Kidney epithelial cell (primary cell): Measurements from ENCODE around the gene FPGT. TPM values are rescaled to one million over a fixed set of nuclear protein-coding genes. Genes with fewer than 3 reads are reported as not detected.
"Not testable (repeated sequence)": the region's sequence is repeated elsewhere in the genome, so short reads cannot be mapped to it uniquely, and the experiment has no call there.

Source experiments
- DNase-seq: peaks from one replicate; pipeline ENCODE4 v3.0.0-alpha.2; 2010; ENCODE audit warnings: low read depth
- H3K27me3 ChIP-seq: 2 replicates; pipeline ENCODE4 v1.6.0; 2011; ENCODE audit warnings: low read length; ENCODE audit not compliant: control insufficient read depth, insufficient read depth
- H3K36me3 ChIP-seq: 2 replicates; pipeline ENCODE4 v1.5.1; 2011; ENCODE audit warnings: low read length; ENCODE audit not compliant: control insufficient read depth, insufficient read depth
- H3K4me3 ChIP-seq: 2 replicates; pipeline ENCODE4 v1.5.1; 2011; ENCODE audit warnings: low read depth, mild to moderate bottlenecking, control low read depth, low read length
- total RNA-seq: library from RNA; depleted of rRNA; stranded (reverse); fragments of >200 nt; gene quantifications from 2 replicates; pipeline ENCODE4 v1.2.3, GENCODE V29; 2015
- TF ChIP-seq, protein P1 (sequence below): IDR thresholded peaks from 2 replicates; pipeline ENCODE4 v1.5.1; 2011; ENCODE audit warnings: mild to moderate bottlenecking, moderate library complexity, low read length, control low read depth, inconsistent platforms; ENCODE audit not compliant: insufficient read depth, poor library complexity, severe bottlenecking

FPGT gene
- 5.9 and 10.3 TPM in 2 replicates for total RNA-seq

DNA sequence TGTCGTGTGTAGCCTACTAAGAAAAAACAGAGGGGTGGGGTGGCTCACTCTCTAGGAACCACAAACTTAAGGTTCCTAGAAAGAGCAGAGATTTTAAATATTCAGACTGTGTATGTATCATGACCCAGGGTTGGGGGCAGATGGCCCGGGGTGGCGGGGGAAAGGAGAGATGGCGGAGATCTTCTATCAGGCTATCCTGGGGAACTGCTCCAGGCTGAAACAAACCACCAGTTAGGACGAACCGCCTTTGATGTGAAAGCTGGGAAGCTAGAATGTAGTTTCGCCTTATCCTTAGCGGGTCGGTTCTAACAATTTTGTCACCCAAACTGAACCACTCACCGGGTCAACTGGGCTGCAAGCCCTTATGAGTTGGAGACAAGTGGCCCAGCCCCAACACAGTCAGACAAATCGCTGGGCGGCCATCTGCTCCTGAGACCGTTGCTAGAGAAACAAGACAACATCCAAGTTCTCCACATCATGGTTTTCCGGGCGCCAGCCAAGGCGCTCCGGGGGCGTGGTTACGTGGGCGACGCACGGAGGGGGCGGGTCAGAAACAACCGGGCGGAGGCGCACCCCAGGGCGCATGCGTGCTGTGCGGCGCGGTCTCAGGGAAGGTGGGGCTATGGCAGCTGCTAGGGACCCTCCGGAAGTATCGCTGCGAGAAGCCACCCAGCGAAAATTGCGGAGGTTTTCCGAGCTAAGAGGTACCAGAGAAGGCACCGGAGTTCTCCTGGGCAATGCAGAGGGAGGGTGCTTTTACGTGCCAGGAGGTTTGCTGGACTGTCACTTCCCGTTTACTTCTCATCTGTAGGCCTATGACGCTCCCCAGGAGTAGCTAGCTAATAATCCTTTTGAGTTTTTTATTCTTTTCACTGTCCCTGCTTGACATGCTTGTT, at the start of gene FPGT, which contains the start of gene LRRIQ3:
Gene FPGT (plus strand): TSS at position 586 of the 896 bp plus-strand sequence. CDS start 37 bp downstream, at position 623.
Gene LRRIQ3 (minus strand): TSS at position 520 of the 896 bp plus-strand sequence. CDS start 14,492 bp downstream, outside the sequence.
- Histone ChIP-seq H3K36me3 (no peaks in the 10 kb centered on the region), H3K27me3 (no peaks in the 10 kb centered on the region), H3K4me3 (peak within 1 kb of the TSS; percentile 60)
- TF ChIP-seq, protein P1, sequence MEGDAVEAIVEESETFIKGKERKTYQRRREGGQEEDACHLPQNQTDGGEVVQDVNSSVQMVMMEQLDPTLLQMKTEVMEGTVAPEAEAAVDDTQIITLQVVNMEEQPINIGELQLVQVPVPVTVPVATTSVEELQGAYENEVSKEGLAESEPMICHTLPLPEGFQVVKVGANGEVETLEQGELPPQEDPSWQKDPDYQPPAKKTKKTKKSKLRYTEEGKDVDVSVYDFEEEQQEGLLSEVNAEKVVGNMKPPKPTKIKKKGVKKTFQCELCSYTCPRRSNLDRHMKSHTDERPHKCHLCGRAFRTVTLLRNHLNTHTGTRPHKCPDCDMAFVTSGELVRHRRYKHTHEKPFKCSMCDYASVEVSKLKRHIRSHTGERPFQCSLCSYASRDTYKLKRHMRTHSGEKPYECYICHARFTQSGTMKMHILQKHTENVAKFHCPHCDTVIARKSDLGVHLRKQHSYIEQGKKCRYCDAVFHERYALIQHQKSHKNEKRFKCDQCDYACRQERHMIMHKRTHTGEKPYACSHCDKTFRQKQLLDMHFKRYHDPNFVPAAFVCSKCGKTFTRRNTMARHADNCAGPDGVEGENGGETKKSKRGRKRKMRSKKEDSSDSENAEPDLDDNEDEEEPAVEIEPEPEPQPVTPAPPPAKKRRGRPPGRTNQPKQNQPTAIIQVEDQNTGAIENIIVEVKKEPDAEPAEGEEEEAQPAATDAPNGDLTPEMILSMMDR = no peak
- DNase-seq = peak; percentile 72

- TF ChIP-seq, protein P1 = no peak
Measured at GRCh38 chr1:74160046-74160445, 38.0 kb upstream of the FPGT start.

GRCh38 chr1:74161497-74161896, 36.5 kb upstream of the FPGT start:
- Histone ChIP-seq H3K27me3 (no peaks in the 10 kb centered on the region), H3K4me3 (no peak overlapping the region), H3K36me3 (no peaks in the 10 kb centered on the region)
- no peak for DNase-seq
- TF ChIP-seq, protein P1 = no peak

More at GRCh38 chr1:74160046-74160445, 38.0 kb upstream of the FPGT start:
- H3K4me3 ChIP-seq = no peak overlapping the region
- H3K36me3 ChIP-seq = no peaks in the 10 kb centered on the region
- DNase-seq = no peak
- no peaks in the 10 kb centered on the region for H3K27me3 ChIP-seq

- H3K36me3 ChIP-seq = no peaks in the 10 kb centered on the region
- H3K4me3 ChIP-seq = no peak overlapping the region
- no peaks in the 10 kb centered on the region for H3K27me3 ChIP-seq
- DNase-seq = no peak
- TF ChIP-seq, protein P1 = no peak
Measured at GRCh38 chr1:74162333-74162732, 35.7 kb upstream of the FPGT start.

DNA sequence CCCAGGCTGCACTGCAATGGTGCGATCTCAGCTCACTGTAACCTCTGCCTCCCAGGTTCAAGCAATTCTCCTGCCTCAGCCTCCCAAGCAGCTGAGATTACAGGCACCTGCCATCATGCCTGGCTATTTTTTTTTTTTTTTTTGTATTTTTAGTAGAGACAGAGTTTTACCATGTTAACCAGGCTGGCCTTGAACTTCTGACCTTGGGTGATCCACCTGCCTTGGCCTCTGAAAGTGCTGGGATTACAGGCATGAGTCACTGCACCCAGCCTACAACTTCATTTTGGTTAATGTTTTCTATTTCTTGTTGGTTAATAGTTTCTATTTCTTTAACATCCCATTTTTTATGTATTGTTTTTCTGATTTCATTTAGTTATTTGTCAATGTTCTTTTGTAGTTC, 23.6 kb upstream of the FPGT start:
- DNase-seq, H3K36me3 ChIP-seq, H3K27me3 ChIP-seq, H3K4me3 ChIP-seq: not testable (repeated sequence)

- Histone ChIP-seq H3K27me3 (no peaks in the 10 kb centered on the region), H3K36me3 (no peaks in the 10 kb centered on the region), H3K4me3 (no peak overlapping the region)
- DNase-seq = peak; percentile 7
- TF ChIP-seq, protein P1 = no peak
Measured at GRCh38 chr1:74180490-74180889, 17.6 kb upstream of the FPGT start.
